NCI-H1436 treated with DMSO at 0.1 percent for 48 hours (cell line): ENCODE results near the gene NCAPD3.
"Not testable (repeated sequence)": the region's sequence is repeated elsewhere in the genome, so short reads cannot be mapped to it uniquely, and the experiment has no call there.

Source experiments
- DNase-seq: peaks from one replicate; lab custom pipeline; 2025; lab: John Stamatoyannopoulos, UW

NCAPD3 gene, protein sequence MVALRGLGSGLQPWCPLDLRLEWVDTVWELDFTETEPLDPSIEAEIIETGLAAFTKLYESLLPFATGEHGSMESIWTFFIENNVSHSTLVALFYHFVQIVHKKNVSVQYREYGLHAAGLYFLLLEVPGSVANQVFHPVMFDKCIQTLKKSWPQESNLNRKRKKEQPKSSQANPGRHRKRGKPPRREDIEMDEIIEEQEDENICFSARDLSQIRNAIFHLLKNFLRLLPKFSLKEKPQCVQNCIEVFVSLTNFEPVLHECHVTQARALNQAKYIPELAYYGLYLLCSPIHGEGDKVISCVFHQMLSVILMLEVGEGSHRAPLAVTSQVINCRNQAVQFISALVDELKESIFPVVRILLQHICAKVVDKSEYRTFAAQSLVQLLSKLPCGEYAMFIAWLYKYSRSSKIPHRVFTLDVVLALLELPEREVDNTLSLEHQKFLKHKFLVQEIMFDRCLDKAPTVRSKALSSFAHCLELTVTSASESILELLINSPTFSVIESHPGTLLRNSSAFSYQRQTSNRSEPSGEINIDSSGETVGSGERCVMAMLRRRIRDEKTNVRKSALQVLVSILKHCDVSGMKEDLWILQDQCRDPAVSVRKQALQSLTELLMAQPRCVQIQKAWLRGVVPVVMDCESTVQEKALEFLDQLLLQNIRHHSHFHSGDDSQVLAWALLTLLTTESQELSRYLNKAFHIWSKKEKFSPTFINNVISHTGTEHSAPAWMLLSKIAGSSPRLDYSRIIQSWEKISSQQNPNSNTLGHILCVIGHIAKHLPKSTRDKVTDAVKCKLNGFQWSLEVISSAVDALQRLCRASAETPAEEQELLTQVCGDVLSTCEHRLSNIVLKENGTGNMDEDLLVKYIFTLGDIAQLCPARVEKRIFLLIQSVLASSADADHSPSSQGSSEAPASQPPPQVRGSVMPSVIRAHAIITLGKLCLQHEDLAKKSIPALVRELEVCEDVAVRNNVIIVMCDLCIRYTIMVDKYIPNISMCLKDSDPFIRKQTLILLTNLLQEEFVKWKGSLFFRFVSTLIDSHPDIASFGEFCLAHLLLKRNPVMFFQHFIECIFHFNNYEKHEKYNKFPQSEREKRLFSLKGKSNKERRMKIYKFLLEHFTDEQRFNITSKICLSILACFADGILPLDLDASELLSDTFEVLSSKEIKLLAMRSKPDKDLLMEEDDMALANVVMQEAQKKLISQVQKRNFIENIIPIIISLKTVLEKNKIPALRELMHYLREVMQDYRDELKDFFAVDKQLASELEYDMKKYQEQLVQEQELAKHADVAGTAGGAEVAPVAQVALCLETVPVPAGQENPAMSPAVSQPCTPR (N-terminal part only)

GRCh38 chr11:134223836-134224709 is at the start of gene NCAPD3, which contains the start of gene VPS26B:
NCAPD3 (minus strand) TSS chr11:134223967; CDS start chr11:134223926, 41 bp downstream.
VPS26B (plus strand) TSS chr11:134224671; CDS start chr11:134225123, 452 bp downstream.
- DNase-seq = peak; percentile 88

DNA sequence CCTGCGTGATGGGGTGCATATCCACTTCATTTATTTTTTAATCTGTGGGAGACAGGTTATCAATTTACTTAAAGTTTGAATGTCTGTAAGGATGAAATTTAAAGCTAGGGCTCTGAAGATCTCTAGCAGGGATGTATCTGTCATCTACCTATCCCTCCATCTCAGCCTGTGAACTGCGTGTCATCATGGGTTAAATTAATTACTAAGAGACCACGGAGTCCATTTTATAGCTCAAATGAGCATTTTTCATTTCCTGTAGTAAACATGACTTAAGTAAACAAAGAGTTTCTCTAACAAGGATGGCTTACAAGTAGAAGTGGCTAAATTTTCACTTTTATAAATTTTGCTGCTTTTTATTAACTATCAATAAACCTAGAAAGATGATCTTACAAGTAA is 49.5 kb upstream of the NCAPD3 start:
- no peak for DNase-seq

- no peak for DNase-seq
Measured at GRCh38 chr11:134272381-134273316, 48.9 kb upstream of the NCAPD3 start.

DNA sequence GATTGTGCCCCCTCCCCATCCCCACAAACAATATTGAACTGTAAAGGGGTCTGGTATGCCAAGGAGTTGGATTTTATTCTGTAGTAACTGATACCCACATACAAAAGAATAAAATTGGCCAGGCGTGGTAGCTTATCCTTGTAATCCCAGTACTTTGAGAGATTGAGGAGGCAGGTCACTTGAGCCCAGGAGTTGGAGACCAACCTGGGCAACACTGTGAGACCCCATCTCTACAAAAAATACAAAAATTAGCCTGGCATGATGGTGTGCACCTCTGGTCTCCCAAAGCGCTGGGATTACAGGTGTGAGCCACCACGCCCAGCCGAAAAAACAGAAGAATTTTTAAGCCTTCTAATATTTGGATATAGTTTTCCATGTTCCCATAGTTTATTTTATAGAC is 48.2 kb upstream of the NCAPD3 start:
- DNase-seq = no peak

- DNase-seq = no peak
Measured at GRCh38 chr11:134270250-134270714, 46.5 kb upstream of the NCAPD3 start.

DNA sequence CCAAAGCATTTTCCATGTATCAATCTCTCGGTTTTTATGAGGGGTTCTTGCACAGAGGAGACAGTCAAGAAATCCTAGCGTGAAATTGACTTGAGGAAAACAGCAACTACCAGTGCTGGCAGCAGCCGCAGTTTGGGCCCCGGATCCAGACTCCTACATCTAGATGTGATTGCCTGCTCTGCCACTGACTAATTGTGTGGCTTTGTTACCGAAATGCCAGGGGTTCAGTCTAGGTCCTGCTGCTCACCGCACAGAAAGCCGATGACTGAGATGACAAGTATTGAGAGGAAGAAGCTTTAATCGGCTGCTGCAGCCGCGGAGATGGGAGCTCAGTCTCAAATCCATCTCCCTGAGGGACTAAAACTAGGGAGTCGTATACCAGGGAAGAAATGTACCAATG is 44.2 kb upstream of the NCAPD3 start:
- DNase-seq = no peak

DNA sequence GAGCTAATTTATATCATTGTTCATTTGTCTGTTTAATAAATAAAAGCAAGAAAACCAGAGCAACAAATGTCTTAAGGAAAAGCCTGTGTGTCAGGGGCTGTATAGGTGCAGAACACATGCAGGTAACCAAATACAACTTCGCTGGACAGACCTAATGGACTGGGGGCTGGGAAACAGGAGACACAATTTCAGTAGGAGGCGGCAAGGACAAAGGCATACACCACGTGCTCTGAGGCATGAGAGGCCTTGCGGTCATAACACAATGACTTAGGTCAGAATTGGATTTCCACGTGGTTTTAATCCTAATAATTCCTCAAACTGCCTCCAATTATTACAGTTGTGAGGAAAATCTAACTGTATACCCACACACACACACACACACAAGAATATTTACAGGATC is 43.7 kb upstream of the NCAPD3 start:
- DNase-seq = no peak

DNA sequence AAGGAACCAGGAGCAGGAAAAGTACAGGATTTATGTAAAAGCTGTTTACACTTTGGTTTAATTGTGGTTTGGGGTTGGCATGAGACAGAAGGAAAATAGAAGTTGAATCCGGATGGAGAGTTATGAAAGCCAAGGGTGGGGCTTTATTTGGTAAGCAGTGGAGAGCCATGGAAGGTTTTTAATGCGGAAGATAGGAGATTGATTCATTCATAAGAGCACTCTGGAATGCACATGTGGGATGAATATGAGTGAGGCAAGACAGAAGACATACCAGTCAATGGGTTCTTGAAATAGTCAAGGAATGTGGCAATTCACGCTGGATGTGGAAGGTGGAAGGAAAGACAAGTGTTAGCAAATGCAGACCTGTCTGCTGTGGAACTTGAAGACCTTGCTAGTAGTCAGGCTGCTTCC is 43.1 kb upstream of the NCAPD3 start:
- no peak for DNase-seq

DNA sequence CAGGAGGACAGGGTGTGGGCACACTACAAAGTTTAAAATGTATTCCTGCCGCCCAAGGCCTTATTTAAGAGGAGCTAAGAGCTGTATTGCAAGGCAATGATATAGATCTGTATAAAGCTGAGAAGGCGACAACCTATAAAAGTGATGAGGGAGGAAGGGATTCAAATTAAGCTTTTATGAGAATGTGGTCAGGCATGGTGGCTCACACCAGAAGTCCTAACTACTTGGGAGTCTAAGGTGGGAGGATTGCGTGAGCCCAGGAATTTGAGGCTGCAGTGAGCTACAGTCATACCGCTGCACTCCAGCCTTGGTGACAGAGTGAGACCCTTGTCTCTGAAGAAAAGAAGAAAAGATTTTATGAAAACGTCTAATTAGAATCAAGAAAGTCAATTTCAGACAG is 42.7 kb upstream of the NCAPD3 start:
- DNase-seq = no peak

- no peak for DNase-seq
Measured at GRCh38 chr11:134264966-134265764, 41.4 kb upstream of the NCAPD3 start.

- no peak for DNase-seq
Measured at GRCh38 chr11:134261626-134262488, 38.1 kb upstream of the NCAPD3 start.

GRCh38 chr11:134260983-134261382 is 37.2 kb upstream of the NCAPD3 start:
- no peak for DNase-seq

GRCh38 chr11:134260503-134260902 is 36.7 kb upstream of the NCAPD3 start:
- DNase-seq = no peak

DNA sequence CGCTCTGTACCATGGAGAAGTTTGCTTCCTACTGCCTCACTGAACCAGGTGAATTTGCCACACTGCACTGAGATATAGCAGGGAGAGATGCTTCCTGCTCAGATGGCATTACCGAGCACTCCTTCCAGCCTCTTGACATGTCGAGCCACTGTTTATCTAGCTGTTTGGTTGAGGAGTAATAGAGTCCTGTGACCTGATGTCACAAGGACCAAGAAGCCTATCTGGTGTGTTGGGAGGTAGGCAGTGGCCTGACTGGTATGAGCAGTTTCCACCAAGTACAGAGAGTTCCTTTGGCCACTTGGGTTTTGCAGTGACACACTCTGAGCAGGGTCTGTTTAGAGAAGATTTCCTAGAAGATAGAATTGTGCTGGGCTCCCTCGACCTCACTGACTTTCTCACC is 34.8 kb upstream of the NCAPD3 start:
- no peak for DNase-seq

GRCh38 chr11:134257101-134257500 is 33.3 kb upstream of the NCAPD3 start:
- no peak for DNase-seq

GRCh38 chr11:134255184-134255561 is 31.4 kb upstream of the NCAPD3 start:
- not testable (repeated sequence) for DNase-seq

DNA sequence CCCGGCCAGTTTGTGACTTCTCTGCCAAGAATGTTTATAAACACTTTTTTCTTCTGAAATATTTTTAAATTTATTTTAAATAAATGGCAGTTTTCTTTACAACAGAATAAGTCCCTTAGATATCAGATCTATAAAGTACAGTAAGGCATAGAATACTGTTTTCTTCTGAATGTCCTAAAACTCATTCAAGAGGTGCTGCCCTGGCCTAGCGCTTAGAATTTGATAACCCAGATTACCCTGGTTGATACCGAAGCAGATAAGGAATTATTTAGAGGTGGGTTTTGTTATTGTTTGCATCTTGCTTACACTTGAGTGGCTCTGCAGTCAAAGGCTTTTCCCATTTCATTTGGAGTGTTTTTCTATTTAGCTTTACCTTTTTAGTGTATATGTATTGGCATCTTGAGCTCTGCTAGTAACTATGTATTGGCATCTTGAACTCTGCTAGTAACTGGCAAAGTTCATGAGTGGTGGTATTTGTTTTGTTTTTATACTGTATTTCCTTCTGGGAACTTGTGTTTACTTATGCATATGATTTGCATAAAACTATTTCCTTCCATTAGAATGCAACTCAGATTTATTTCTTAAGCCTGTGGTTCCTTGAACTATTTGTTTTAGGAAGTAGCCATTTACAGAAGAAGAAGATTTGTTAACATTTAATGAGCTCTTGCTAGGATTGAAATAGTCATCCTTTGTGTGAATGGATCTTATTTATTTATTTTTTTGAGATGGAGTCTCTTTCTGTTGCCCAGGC is 30.8 kb upstream of the NCAPD3 start:
- DNase-seq = no peak
